ENCODE data around the gene CABP4. TPM values are rescaled to one million over a fixed set of nuclear protein-coding genes. Genes with fewer than 3 reads are reported as not detected.

CABP4 gene
- total RNA-seq, 1 experiment from 2014 or later: 0.55 TPM

GRCh38 chr11:67463186-67463585, 8.0 kb downstream of the CABP4 start:
- Histone ChIP-seq H2AFZ (ENCODE audit: low read length) (no peak overlapping the region), H3K9ac (ENCODE audit: low read length) (peak overlapping the region; percentile 94), H3K4me2 (ENCODE audit: low read length) (peak overlapping the region; percentile 95; the same call in 1 of the 2 replicates), H3K27me3 (ENCODE audit: low read length) (no peaks in the 10 kb centered on the region), H3K9me2 (replicated peaks; ENCODE audit: low read length) (no peaks in the 10 kb centered on the region), H3K4me1 (ENCODE audit: insufficient read depth, low read length) (peaks cover 34% of the 10 kb centered on the region), H4K20me1 (ENCODE audit: low read length) (no peaks in the 10 kb centered on the region), H3K4me3 (ENCODE audit: low read length) (no peak overlapping the region), H3K36me3 (ENCODE audit: low read depth, low read length) (no peaks in the 10 kb centered on the region), H3K27ac (ENCODE audit: low read length) (peak overlapping the region; percentile 97), H3F3A (ENCODE audit: low read length, unreplicated experiment) (peaks cover 13% of the 10 kb centered on the region), H3K79me2 (ENCODE audit: low read length) (peaks cover 21% of the 10 kb centered on the region), H3K9me3 (ENCODE audit: low read length) (no peaks in the 10 kb centered on the region)
- ChIA-PET POLR2A (ENCODE audit: unreplicated experiment) (no interaction called here), CTCF (no interaction called here)
- DNase-seq (no peak), ATAC-seq (no peak)
- no TSS peak for BruUV-seq (replicated peaks)
- intact Hi-C loops (cut with micrococcal nuclease): no loop called here
- no peak for TF ChIP-seq EZH2phosphoT487 (IDR thresholded peaks at IDR 0.05; ENCODE audit: borderline replicate concordance, low read length)
- TF ChIP-seq EZH2 (IDR thresholded peaks at IDR 0.05; ENCODE audit: low read length, unreplicated experiment): no peak
- TF ChIP-seq CTCF (conservative IDR thresholded peaks at IDR 0.05; ENCODE audit: low read depth, low read length): no peak

GRCh38 chr11:67463680-67464410, 8.7 kb downstream of the CABP4 start:
- Histone ChIP-seq H3K9me3 (ENCODE audit: low read length) (no peaks in the 10 kb centered on the region), H2AFZ (ENCODE audit: low read length) (peak overlapping the region; percentile 58), H3K9me2 (replicated peaks; ENCODE audit: low read length) (no peaks in the 10 kb centered on the region), H3K9ac (ENCODE audit: low read length) (peak overlapping the region; percentile 94), H3K4me3 (ENCODE audit: low read length) (peak overlapping the region; percentile 53), H3K79me2 (ENCODE audit: low read length) (peaks cover 28% of the 10 kb centered on the region), H3K4me2 (ENCODE audit: low read length) (peak overlapping the region; percentile 95), H4K20me1 (ENCODE audit: low read length) (no peaks in the 10 kb centered on the region), H3K36me3 (ENCODE audit: low read depth, low read length) (no peaks in the 10 kb centered on the region), H3K27me3 (ENCODE audit: low read length) (no peaks in the 10 kb centered on the region), H3F3A (ENCODE audit: low read length, unreplicated experiment) (peaks cover 13% of the 10 kb centered on the region), H3K4me1 (ENCODE audit: insufficient read depth, low read length) (peaks cover 37% of the 10 kb centered on the region), H3K27ac (ENCODE audit: low read length) (peak overlapping the region; percentile 97)
- DNase-seq (peak; percentile 95), ATAC-seq (peak; percentile 75)
- TF ChIP-seq CTCF (conservative IDR thresholded peaks at IDR 0.05; ENCODE audit: low read depth, low read length): no peak
- TF ChIP-seq EZH2phosphoT487 (IDR thresholded peaks at IDR 0.05; ENCODE audit: borderline replicate concordance, low read length): no peak
- POLR2A ChIA-PET (ENCODE audit: unreplicated experiment): no interaction called here
- BruUV-seq (replicated peaks): TSS peak; percentile 30
- CTCF ChIA-PET: no interaction called here
- intact Hi-C loops (cut with micrococcal nuclease): loop anchor here (1.0 kb wide), 2 partner anchors 21 to 42 kb away; partner anchors contain the start of gene CORO1B

All from PC-3 (cell line).